Activated CD8-positive, alpha-beta memory T cell treated with anti-CD3 and anti-CD28 coated beads, Interleukin-2, amount 50 U/mL, for 4 hours (primary cell): Measurements from ENCODE around the gene ZNF446.
"Not testable (repeated sequence)": the region's sequence is repeated elsewhere in the genome, so short reads cannot be mapped to it uniquely, and the experiment has no call there.

Experiments
- DNase-seq: peaks from one replicate; pipeline ENCODE4 v3.0.0-alpha.2; 2020

The ZNF446 gene

DNA sequence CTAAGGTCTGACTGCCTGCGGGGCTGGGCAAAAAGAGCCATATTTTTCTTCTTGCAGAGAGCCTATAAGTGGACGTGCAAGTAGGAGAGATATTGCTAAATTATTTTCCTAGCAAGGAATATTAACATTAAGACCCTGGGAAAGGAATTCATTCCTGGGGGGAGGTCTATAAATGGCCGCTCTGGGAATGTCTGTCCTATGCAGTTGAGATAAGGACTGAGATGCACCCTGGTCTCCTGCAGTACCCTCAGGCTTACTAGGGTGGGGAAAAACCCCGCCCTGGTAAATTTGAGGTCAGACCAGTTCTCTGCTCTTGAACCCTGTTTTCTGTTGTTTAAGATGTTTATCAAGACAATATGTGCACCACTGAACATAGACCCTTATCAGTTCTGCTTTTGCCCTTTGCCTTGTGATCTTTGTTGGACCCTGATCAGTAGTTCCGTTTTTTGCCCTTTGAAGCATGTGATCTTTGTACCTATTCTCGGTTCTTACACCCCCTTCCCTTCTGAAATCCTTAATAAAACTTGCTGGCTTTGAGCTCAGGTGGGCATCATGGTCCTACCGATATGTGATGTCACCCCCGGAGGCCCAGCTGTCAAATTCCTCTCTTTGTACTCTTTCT, 31.6 kb downstream of the ZNF446 start:
- DNase-seq = not testable (repeated sequence)

- no peak for DNase-seq
These were observed 33.6 kb downstream of the ZNF446 start for GRCh38 chr19:58509731-58510083.

DNA sequence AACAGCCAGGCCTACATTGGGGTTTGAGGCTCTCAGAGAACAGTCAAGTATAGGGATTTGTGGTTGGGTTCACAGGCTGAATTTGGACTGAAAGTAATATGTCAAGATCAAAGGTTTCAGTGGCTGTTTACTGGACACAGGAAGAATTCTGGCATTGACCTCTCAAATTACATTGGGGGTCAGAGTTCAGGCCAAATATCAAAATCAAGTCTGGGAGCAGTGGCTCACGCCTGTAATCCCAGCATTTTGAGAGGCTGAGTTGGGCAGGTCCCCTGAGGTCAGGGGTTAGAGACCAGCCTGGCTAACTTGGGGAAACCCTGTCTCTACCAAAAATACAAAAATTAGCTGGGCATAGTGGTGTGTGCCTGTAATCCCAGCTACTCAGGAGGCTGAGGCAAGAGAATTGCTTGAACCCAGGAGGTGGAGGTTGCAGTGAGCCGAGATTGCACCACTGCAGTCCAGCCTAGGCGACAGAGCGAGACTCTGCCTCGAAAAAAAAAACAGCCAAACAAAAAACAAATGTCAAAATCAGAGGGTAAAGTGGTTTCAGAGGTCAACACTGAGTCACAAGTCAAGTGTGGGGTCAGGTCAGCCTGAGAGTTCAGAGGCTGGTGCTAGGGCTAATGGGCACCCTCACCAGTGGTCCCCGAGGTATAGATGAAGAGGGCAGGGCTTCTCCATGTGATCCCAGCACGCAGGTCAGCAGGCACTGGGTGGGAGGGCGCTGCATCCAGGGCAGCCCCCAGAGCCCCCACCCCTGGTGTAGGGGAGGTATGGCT, 34.1 kb downstream of the ZNF446 start:
- no peak for DNase-seq

- no peak for DNase-seq
These were observed 35.4 kb downstream of the ZNF446 start, which contains the start of gene SLC27A5 for GRCh38 chr19:58511353-58512208. Gene SLC27A5 (minus strand): TSS chr19:58511992. CDS start chr19:58511955, 37 bp downstream.

GRCh38 chr19:58513213-58513693, 37.1 kb downstream of the ZNF446 start:
- no peak for DNase-seq

DNA sequence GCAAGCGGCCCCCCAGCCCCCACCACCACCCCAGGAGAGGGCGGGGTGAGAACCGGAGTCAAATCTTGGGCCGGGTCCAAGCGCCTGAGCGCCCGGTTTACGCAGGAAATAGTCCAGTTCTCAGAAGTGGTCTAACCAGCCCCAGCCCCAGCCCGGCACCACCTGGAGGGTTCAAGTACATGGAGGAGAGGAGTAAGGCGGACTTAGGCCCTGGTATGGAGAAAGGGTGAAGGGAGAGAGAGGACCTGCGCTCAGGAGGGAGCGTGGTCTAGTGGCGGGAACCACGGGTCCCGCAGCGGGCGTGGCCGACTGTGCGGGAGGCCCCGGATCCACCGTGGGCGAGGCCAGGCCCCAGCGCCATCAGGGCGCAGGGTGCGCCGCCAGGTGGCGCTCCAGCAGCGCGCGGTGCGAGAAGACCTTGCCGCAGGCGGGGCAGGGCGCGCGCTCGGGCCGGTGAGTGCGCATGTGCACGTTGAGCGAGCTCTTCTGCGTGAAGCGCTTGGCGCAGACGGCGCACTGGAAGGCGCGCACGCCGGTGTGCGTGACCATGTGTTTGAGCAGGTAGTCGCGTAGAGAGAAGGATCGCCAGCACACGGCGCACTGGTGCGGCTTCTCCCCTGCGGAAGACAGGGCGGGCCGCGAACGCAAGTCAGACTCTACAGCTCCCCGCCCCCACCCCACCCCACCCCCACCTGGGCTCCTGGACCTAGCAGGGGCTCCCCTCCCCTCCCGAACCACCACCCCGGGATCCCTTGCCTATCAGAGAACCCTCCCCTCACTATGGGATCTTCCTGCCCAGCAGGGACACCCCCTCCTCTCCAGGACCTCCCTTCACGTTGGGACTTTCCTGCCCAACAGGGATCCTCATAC, 37.8 kb downstream of the ZNF446 start:
- peak; percentile 95 for DNase-seq

DNA sequence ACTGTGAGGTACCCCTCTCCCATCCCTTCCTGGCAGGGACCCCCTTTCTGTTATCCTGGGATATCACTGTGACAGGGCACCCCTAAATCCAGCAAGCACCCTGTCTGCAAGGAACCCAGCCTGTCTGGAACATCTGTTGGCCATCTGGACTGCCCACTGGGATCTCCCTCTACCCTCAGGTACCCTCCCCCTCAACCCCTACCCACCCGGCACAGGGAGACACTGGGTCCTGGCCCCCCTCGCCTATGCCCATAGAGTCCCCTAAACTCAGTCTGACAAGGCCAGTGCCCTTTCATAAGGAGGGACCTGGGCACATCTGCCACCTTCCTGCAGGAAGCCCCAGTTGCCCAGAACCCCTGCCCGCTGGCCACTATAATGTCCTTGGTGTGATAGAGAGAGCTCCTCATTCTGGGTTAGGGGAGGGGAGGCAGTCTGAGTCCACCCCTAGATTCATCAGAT, 38.4 kb downstream of the ZNF446 start:
- DNase-seq = no peak

DNA sequence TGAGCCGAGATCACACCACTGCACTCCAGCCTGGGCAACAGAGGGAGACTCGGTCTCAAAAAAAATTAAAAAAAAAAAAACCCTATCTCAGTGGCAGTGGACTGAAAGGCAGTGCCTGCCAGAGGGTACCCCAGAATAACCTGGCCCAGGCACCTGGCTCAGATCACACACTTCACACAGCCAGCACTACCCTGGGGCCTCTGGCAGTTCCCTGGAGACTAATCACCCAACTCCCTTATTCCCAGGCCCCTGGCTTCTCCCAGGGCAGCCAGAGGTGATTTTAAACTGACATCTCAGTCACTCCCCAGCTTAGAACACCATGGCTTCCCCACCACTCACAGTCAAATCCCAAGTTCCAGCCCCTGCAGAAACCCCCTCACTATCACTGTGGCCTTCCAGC, 39.1 kb downstream of the ZNF446 start:
- no peak for DNase-seq

DNA sequence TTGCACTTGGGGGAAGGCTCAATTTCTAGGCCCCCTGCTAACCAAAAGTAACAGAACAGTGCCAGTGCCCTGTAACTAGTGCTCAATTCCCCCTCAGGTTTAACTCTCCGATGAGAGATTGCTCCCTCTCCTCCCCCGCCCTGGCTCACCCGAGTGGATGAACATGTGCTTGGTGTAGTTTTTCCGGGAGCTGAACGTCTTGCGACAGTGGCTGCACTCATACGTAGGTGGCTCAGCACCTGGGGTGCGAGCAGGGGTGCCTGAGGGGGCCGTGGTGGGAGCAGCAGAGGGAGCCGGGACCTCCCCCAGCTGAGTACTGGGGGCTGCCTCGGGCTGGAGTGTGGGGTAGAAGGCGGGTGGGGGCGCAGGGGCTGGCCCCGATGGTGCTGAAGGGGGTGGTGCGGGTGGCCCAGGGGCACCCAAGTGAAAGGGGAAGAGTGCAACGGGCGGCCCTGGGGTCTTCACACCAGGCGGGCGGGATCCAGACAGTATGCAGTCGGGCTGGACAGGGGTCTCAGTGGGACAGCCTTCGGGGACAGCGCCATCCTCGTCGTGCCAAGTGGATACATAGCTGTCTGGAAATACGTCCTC, 40.2 kb downstream of the ZNF446 start:
- no peak for DNase-seq

GRCh38 chr19:58516964-58517833, 41.0 kb downstream of the ZNF446 start:
- DNase-seq = no peak

DNA sequence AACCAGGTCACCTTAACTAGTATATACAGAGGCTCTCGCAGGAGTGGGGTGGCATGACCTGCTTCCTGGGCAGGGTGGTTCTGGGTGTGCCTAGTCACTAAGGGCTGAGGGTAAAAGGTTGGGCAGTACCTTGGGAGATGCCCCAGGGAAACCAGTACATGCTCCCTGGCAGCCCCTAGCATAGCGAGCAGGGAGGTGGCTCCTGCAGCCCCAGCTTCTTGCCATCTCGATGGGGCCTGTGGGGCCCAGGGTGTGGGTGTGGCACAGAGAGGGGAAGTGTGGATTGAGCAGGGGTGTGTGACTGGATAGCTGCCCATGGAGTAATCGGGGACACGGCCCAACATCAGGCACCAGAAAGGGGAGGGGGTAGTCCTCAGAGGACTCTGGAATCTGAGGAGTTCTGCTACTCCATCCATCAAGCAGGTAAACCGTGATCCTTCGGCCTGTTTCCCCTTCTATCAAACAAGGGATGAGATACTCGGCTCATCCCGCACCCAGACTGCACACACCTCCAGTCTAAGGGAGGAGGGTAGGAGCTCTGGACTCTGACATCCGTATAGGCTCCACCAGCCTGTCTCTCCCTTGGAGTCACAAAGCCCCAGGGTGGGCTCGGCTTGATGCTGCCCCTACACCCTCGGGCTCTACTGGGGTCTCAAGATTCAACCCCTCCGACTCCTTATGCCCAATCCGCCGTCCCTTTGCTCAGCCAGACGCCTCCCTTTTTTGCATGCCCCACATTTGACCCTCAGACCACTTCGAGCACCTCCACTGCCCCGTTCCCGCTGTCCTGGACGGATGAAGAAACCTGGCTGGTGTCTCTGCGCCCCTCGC, 42.3 kb downstream of the ZNF446 start:
- no peak for DNase-seq

GRCh38 chr19:58519087-58519354, 42.9 kb downstream of the ZNF446 start:
- peak; percentile 45 for DNase-seq

DNA sequence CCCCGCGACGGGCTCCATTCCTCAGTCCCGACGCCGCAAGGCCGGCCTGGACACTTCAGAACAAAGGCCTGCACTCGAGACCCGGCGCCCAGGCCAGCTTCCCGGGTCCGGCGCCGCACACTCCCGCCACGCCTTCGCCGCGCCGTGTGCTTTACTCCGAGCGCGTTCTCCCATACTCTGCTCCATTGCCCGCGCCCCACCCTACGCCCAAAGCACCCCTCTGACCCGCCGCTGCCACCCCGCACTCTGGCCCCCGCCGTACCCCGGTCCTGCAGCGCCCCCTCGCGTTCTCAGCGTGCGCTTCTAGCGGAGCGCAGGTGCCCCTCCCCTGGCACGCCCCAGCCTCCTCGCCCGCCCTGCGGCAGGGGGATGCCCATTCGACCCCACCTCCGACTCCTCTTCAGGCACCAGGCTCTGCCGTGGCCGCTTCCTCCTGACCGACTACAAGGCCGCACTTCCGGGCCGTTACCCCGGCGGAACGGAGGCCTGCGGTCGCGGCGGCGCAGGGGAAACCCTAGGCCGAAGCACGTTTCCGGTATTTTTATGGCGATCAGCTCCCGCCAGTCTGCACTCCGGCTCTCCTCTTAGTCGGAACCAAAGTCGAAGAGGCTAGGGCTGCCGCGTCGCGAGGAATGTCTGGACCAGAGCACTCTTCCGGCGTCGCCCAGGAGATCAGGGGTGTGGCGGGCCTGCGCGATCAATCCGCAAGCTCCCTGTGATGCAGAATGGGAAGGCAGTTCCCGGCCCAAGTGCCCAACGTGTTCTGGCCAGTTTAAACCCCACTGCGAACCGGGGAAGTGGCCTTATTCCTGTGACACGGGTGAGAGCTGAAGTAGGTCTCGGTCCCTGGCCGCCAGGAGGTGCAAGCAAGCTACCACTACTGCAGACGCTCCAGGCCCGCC, 43.5 kb downstream of the ZNF446 start, which contains the start of gene ZBTB45:
Gene ZBTB45 (minus strand): TSS at position 456 of the 902 bp plus-strand sequence. CDS start 2,137 bp downstream, outside the sequence.
- peak; percentile 86 for DNase-seq

GRCh38 chr19:58520257-58520599, 44.1 kb downstream of the ZNF446 start:
- no peak for DNase-seq

- DNase-seq = no peak
These were observed 45.5 kb downstream of the ZNF446 start for GRCh38 chr19:58521651-58522050.

DNA sequence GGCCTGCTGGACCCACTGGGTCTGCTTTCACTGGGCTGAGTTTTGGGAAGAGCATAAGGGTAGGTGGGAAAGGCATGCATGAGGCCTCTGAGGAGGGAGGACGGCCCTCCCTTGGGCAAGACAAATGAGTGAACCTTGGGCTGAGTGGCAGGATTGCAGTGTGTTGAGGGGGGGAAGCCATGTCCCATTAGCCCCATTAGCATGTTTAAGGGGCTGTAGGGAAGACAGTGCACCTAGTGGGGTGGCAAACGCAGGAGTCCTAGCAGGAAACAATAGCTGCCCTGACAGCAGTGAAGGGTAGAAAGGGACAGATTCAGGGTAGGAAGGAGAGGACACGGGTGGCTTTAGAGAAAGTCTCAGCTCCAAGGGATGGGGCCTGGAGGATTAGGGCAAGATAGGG, 46.6 kb downstream of the ZNF446 start:
- no peak for DNase-seq

DNA sequence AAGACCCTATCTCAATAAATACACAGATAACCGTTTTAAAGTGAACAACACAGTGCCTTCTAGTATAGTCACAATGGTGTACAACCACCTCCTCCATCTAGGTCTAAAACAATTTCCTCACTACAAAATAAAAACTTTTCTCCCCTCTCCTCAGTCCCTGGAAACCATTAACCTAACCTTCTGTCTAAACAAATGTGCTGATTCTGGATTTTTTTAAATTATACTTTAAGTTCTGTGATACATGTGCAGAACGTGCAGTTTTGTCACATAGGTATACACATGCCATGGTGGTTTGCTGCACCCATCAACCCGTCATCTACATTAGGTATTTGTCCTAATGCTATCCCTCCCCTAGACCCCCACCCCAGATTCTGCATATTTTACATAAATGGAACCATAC, 53.3 kb downstream of the ZNF446 start:
- no peak for DNase-seq
